ENCODE data around the gene TEAD2.

TEAD2 gene

DNA sequence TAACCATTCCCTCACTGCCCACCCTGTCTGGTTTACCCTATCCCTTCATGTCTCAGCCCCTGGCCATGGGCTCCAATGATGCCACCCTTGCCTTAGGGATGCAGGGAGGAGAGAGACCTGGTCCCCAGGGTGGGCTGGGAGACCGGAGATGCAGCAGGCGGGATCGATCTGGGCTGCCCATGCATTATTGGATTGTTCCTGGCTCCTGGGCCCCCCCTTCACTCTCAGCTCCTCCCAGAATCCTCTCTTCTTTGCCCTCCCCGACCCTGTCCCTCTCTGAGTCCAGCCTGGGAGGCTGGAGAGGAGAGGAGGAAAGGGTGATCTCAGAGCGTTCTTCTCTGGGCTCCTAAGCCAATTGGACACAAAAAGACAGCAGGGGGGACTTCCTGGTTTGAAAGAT lies 31.7 kb upstream of the TEAD2 start:
- no peaks in the 10 kb centered on the region for H3K27me3 ChIP-seq (ENCODE audit: control insufficient read depth, low read length)
- H3K4me2 ChIP-seq (ENCODE audit: low read length): no peak overlapping the region
- H3F3A ChIP-seq (ENCODE audit: control insufficient read depth, insufficient read depth): peaks cover 6% of the 10 kb centered on the region
- no peak for TF ChIP-seq EZH2phosphoT487 (IDR thresholded peaks at IDR 0.05; ENCODE audit: borderline replicate concordance, low read length)
- TF ChIP-seq, protein P1, sequence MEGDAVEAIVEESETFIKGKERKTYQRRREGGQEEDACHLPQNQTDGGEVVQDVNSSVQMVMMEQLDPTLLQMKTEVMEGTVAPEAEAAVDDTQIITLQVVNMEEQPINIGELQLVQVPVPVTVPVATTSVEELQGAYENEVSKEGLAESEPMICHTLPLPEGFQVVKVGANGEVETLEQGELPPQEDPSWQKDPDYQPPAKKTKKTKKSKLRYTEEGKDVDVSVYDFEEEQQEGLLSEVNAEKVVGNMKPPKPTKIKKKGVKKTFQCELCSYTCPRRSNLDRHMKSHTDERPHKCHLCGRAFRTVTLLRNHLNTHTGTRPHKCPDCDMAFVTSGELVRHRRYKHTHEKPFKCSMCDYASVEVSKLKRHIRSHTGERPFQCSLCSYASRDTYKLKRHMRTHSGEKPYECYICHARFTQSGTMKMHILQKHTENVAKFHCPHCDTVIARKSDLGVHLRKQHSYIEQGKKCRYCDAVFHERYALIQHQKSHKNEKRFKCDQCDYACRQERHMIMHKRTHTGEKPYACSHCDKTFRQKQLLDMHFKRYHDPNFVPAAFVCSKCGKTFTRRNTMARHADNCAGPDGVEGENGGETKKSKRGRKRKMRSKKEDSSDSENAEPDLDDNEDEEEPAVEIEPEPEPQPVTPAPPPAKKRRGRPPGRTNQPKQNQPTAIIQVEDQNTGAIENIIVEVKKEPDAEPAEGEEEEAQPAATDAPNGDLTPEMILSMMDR (IDR thresholded peaks at IDR 0.05; ENCODE audit: low read depth, low read length, poor library complexity, severe bottlenecking): no peak
- no peak overlapping the region for H3K27ac ChIP-seq (ENCODE audit: low read depth, low read length)
- H3K9me2 ChIP-seq (replicated peaks; ENCODE audit: control insufficient read depth, low read length): no peaks in the 10 kb centered on the region
- H3K4me1 ChIP-seq (ENCODE audit: control insufficient read depth, low read length): peaks cover 37% of the 10 kb centered on the region
- no peaks in the 10 kb centered on the region for H3K79me2 ChIP-seq (ENCODE audit: control insufficient read depth, low read length)
- H4K20me1 ChIP-seq (ENCODE audit: control insufficient read depth, insufficient read depth, low read depth, low read length): no peaks in the 10 kb centered on the region
- no peaks in the 10 kb centered on the region for H3K9me3 ChIP-seq (ENCODE audit: control insufficient read depth, insufficient read depth, low read length)
- no peaks in the 10 kb centered on the region for H3K36me3 ChIP-seq (ENCODE audit: control insufficient read depth, low read length)
- H3K4me3 ChIP-seq (ENCODE audit: low read length): no peak overlapping the region

DNA sequence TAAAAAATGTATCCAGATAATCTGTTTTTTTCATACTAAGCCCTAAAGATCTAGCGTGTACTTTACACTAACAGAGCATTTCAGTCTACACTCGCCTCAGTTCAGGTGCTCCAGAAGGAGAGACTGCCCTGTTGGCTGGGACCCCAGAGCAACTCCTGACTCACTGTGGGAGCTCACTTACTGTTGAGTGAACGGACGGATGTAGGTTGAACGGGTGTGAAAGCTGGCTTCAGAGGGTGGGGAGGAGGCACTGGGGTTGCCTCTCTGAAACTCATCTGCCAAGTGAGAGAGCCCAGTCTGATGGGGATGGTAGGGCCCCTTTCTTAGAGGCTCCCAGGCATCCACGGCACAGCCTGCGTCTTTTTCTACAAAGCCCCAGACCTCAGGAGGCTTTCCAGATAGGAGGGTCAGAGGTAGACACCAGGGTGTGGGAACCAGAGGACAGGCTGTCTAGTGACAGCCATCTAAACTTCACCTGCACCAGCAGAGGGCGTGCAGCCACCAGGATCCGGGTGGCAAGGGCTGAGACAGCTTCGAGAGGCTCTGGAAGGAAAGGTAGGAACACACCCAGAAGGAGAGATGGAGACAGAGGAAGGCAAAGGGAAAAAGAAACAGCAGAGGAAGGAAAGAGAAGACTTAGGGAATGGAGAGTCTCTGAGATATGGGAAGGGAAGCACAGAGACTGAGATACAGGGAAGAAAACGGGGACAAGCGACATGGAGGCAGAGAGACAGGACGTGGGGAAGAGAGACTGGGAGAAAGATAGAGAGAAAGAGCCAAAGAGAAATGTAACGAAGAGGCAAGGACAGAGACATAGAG lies 29.6 kb upstream of the TEAD2 start:
- no peaks in the 10 kb centered on the region for H3K9me3 ChIP-seq (ENCODE audit: control insufficient read depth, insufficient read depth, low read length)
- H3K4me1 ChIP-seq (ENCODE audit: control insufficient read depth, low read length): peaks cover 57% of the 10 kb centered on the region
- no peaks in the 10 kb centered on the region for H4K20me1 ChIP-seq (ENCODE audit: control insufficient read depth, insufficient read depth, low read depth, low read length)
- H3K79me2 ChIP-seq (ENCODE audit: control insufficient read depth, low read length): no peaks in the 10 kb centered on the region
- peaks cover 9% of the 10 kb centered on the region for H3F3A ChIP-seq (ENCODE audit: control insufficient read depth, insufficient read depth)
- H3K27ac ChIP-seq (ENCODE audit: low read depth, low read length): peak overlapping the region; percentile 39
- TF ChIP-seq EZH2phosphoT487 (IDR thresholded peaks at IDR 0.05; ENCODE audit: borderline replicate concordance, low read length): no peak
- TF ChIP-seq, protein P1 (IDR thresholded peaks at IDR 0.05; ENCODE audit: low read depth, low read length, poor library complexity, severe bottlenecking): peak; percentile 96
- H3K36me3 ChIP-seq (ENCODE audit: control insufficient read depth, low read length): no peaks in the 10 kb centered on the region
- peak overlapping the region; percentile 26 for H3K4me3 ChIP-seq (ENCODE audit: low read length)
- no peaks in the 10 kb centered on the region for H3K27me3 ChIP-seq (ENCODE audit: control insufficient read depth, low read length)
- peak overlapping the region; percentile 57 for H3K4me2 ChIP-seq (ENCODE audit: low read length)
- no peaks in the 10 kb centered on the region for H3K9me2 ChIP-seq (replicated peaks; ENCODE audit: control insufficient read depth, low read length)

DNA sequence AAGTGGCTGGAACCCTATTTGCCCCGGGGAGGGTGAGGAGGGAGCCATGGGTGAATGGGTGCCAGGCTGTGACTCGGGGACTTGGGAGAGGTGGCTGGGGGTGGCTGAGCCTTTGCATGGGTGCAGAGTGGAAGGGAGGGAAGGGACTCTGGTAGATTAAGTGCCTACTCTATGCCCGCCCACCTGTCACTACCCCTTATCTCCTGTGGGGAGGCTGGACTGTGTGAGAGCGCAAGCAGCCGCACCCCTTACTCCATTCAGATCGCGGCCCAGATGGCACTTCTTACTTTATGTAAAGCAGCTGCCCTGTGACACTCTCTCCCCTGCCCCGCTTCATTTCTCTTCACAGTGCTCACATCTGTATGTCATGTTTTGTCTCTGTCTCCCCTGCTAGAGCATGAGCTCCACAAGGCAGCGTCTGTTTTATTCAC lies 28.7 kb upstream of the TEAD2 start:
- Histone ChIP-seq H3K79me2 (ENCODE audit: control insufficient read depth, low read length) (no peaks in the 10 kb centered on the region), H3K4me1 (ENCODE audit: control insufficient read depth, low read length) (peaks cover 59% of the 10 kb centered on the region), H3K9me2 (replicated peaks; ENCODE audit: control insufficient read depth, low read length) (no peaks in the 10 kb centered on the region), H3K27me3 (ENCODE audit: control insufficient read depth, low read length) (no peaks in the 10 kb centered on the region), H3K27ac (ENCODE audit: low read depth, low read length) (peak overlapping the region; percentile 39), H3K9me3 (ENCODE audit: control insufficient read depth, insufficient read depth, low read length) (no peaks in the 10 kb centered on the region), H3K4me3 (ENCODE audit: low read length) (peak overlapping the region; percentile 21), H3K36me3 (ENCODE audit: control insufficient read depth, low read length) (no peaks in the 10 kb centered on the region), H3F3A (ENCODE audit: control insufficient read depth, insufficient read depth) (peaks cover 9% of the 10 kb centered on the region), H3K4me2 (ENCODE audit: low read length) (peak overlapping the region; percentile 57), H4K20me1 (ENCODE audit: control insufficient read depth, insufficient read depth, low read depth, low read length) (no peaks in the 10 kb centered on the region)
- TF ChIP-seq EZH2phosphoT487 (IDR thresholded peaks at IDR 0.05; ENCODE audit: borderline replicate concordance, low read length): no peak
- TF ChIP-seq, protein P1 (IDR thresholded peaks at IDR 0.05; ENCODE audit: low read depth, low read length, poor library complexity, severe bottlenecking): no peak

Measured in DOHH2 (cell line).